K562 (cell line): ENCODE data around the gene VGF. TPM values are rescaled to one million over a fixed set of nuclear protein-coding genes. Genes with fewer than 3 reads are reported as not detected.
A peak's percentile ranks its signal among the peaks of the same experiment; 100 is the strongest.

Source experiments
- CBFA2T3 ChIP-seq: fragments of 450-650 bp; IDR thresholded peaks from 2 replicates; pipeline ENCODE4 v1.6.1; 2017
- CTBP1 ChIP-seq: fragments of 450-650 bp; IDR thresholded peaks from 2 replicates; pipeline ENCODE4 v1.6.1; 2016; ENCODE audit warnings: borderline replicate concordance
- EGR1 ChIP-seq: fragments of 450-650 bp; conservative IDR thresholded peaks from 2 replicates; pipeline ENCODE4 v1.6.1; 2017; ENCODE audit warnings: mild to moderate bottlenecking
- EP400 ChIP-seq: fragments of 450-650 bp; IDR thresholded peaks from 2 replicates; pipeline ENCODE4 v1.6.1; 2017; ENCODE audit warnings: antibody characterized with exemption, mild to moderate bottlenecking, moderate library complexity
- FOXA3 ChIP-seq, 2 experiments: fragments of 450-650 bp in 1 of 2; sonication (generic) in 1 of 2; formaldehyde crosslinking; IDR thresholded peaks in 1 of 2; conservative IDR thresholded peaks in 1 of 2; 2 replicates each; pipeline versions ENCODE4 v1.4.0 to v1.8.0; 2020 to 2022; ENCODE audit warnings: mild to moderate bottlenecking in 2 of 2, missing genetic modification reagents in 1 of 2
- HEY1 ChIP-seq: fragments of 250-450 bp; sonication (Bioruptor Pico); IDR thresholded peaks from 2 replicates; pipeline ENCODE4 v1.5.0; 2020; ENCODE audit warnings: mild to moderate bottlenecking, moderate library complexity, borderline replicate concordance
- ILF3 ChIP-seq: fragments of 450-650 bp; IDR thresholded peaks from 2 replicates; pipeline ENCODE4 v1.6.1; 2018; ENCODE audit warnings: antibody characterized with exemption, mild to moderate bottlenecking, moderate library complexity, borderline replicate concordance
- KDM5B ChIP-seq: fragments of 200-600 bp; sonication (generic); IDR thresholded peaks from 2 replicates; pipeline ENCODE4 v1.6.1; 2012; ENCODE audit warnings: low read depth, mild to moderate bottlenecking, moderate library complexity, low read length, control low read depth, inconsistent platforms; ENCODE audit not compliant: insufficient replicate concordance
- ZNF165 ChIP-seq: fragments of 250-450 bp; sonication (Bioruptor Pico); IDR thresholded peaks from 2 replicates; pipeline ENCODE4 v1.4.0; 2020; ENCODE audit warnings: borderline replicate concordance
- ZNF23 ChIP-seq: fragments of 250-450 bp; sonication (Bioruptor Pico); IDR thresholded peaks from 2 replicates; pipeline ENCODE4 v1.4.0; 2020; ENCODE audit warnings: mild to moderate bottlenecking
- ZNF707 ChIP-seq: fragments of 250-450 bp; sonication (Bioruptor Pico); conservative IDR thresholded peaks from 2 replicates; pipeline ENCODE4 v1.8.0; 2022; ENCODE audit warnings: inconsistent platforms, mild to moderate bottlenecking, moderate library complexity
- polyA plus RNA-seq, 8 experiments: library from polyadenylated mRNA; depleted of rRNA in 4 of 8; stranded (reverse) in 5 of 8; unstranded in 3 of 8; fragments of >200 nt; fragmentation: Nextera tagmentation in 2 of 8; fragmentation: Illumina TruSeq in 1 of 8; extraction: Ambion mirVana in 2 of 8; extraction: Trizol in 1 of 8; gene quantifications; 2 replicates each; pipeline versions ENCODE4 v1.2.1 to v1.2.3, GENCODE V29; 2011 to 2014; ENCODE audit warnings: inconsistent platforms in 1 of 8, missing spikeins in 1 of 8
- total RNA-seq, 7 experiments: library from RNA; depleted of rRNA in 6 of 7; stranded (reverse); fragments of >200 nt in 6 of 7; fragmentation: Illumina TruSeq in 2 of 7; extraction: Trizol in 2 of 7; gene quantifications; 2 replicates each; pipeline versions ENCODE4 v1.2.1 to v1.2.3, GENCODE V29; 2011 to 2021; ENCODE audit warnings: low replicate concordance in 1 of 7
- TF ChIP-seq, protein P1 (sequence below), 2 experiments: fragments of 450-650 bp in 1 of 2; sonication (generic) in 1 of 2; formaldehyde crosslinking; conservative IDR thresholded peaks; 2 replicates each; pipeline versions ENCODE4 v1.4.0 to v1.8.1; 2020 to 2022; ENCODE audit warnings: mild to moderate bottlenecking in 1 of 2, missing genetic modification reagents in 1 of 2
- TF ChIP-seq, protein P2 (sequence below): fragments of 450-650 bp; IDR thresholded peaks from 2 replicates; pipeline ENCODE4 v1.6.1; 2016; ENCODE audit warnings: antibody characterized with exemption
- TF ChIP-seq, protein P3 (sequence below): IDR thresholded peaks from 3 replicates; pipeline ENCODE4 v1.6.1; 2011; ENCODE audit warnings: borderline replicate concordance, mild to moderate bottlenecking; ENCODE audit not compliant: insufficient read length, insufficient read depth
- TF ChIP-seq, protein P4 (sequence below): fragments of 250-450 bp; sonication (Bioruptor Pico); IDR thresholded peaks from 2 replicates; pipeline ENCODE4 v1.9.0; 2021; ENCODE audit warnings: mild to moderate bottlenecking, inconsistent platforms
- TF ChIP-seq, protein P5 (sequence below): sonication (generic); formaldehyde crosslinking; IDR thresholded peaks from 2 replicates; pipeline ENCODE4 v1.8.0; 2023; ENCODE audit warnings: missing genetic modification reagents, mild to moderate bottlenecking, borderline replicate concordance

The VGF gene
- total and polyA plus RNA-seq, 9 of the 15 experiments (the other 6 are each of a cell fraction or from before 2014, with no cell fraction given): 0.03 to 5.7 (median 0.34) TPM

DNA sequence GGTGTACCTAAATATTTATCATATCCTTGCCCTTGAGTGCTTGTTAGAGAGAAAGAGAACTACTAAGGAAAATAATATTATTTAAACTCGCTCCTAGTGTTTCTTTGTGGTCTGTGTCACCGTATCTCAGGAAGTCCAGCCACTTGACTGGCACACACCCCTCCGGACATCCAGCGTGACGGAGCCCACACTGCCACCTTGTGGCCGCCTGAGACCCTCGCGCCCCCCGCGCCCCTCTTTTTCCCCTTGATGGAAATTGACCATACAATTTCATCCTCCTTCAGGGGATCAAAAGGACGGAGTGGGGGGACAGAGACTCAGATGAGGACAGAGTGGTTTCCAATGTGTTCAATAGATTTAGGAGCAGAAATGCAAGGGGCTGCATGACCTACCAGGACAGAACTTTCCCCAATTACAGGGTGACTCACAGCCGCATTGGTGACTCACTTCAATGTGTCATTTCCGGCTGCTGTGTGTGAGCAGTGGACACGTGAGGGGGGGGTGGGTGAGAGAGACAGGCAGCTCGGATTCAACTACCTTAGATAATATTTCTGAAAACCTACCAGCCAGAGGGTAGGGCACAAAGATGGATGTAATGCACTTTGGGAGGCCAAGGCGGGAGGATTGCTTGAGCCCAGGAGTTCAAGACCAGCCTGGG is 27.0 kb downstream of the VGF start (continued):
- TF ChIP-seq ZNF23 (CRISPR knock-in tag): no peak
- TF ChIP-seq FOXA3 (CRISPR knock-in tag; conservative IDR thresholded peaks at IDR 0.05 in 1 of 2, IDR thresholded peaks at IDR 0.05 in 1 of 2): no peak
- TF ChIP-seq ZNF165 (CRISPR knock-in tag): no peak
- 0 out of 2 replicates have a peak, but pooled peaks have one; percentile 43 for TF ChIP-seq HEY1 (CRISPR knock-in tag)
- TF ChIP-seq, protein P1, sequence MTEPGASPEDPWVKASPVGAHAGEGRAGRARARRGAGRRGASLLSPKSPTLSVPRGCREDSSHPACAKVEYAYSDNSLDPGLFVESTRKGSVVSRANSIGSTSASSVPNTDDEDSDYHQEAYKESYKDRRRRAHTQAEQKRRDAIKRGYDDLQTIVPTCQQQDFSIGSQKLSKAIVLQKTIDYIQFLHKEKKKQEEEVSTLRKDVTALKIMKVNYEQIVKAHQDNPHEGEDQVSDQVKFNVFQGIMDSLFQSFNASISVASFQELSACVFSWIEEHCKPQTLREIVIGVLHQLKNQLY (CRISPR knock-in tag; conservative IDR thresholded peaks at IDR 0.05): no peak
- TF ChIP-seq ILF3: no peak
- TF ChIP-seq, protein P2, sequence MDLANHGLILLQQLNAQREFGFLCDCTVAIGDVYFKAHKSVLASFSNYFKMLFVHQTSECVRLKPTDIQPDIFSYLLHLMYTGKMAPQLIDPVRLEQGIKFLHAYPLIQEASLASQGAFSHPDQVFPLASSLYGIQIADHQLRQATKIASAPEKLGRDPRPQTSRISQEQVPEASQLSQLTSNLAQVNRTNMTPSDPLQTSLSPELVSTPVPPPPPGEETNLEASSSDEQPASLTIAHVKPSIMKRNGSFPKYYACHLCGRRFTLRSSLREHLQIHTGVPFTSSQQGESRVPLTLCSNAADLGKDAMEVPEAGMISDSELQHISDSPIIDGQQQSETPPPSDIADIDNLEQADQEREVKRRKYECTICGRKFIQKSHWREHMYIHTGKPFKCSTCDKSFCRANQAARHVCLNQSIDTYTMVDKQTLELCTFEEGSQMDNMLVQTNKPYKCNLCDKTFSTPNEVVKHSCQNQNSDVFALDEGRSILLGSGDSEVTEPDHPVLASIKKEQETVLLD: peak; percentile 90
- TF ChIP-seq KDM5B: no peak
- TF ChIP-seq, protein P3, sequence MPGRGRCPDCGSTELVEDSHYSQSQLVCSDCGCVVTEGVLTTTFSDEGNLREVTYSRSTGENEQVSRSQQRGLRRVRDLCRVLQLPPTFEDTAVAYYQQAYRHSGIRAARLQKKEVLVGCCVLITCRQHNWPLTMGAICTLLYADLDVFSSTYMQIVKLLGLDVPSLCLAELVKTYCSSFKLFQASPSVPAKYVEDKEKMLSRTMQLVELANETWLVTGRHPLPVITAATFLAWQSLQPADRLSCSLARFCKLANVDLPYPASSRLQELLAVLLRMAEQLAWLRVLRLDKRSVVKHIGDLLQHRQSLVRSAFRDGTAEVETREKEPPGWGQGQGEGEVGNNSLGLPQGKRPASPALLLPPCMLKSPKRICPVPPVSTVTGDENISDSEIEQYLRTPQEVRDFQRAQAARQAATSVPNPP: no peak
- TF ChIP-seq CTBP1: peak; percentile 89
- TF ChIP-seq, protein P4, sequence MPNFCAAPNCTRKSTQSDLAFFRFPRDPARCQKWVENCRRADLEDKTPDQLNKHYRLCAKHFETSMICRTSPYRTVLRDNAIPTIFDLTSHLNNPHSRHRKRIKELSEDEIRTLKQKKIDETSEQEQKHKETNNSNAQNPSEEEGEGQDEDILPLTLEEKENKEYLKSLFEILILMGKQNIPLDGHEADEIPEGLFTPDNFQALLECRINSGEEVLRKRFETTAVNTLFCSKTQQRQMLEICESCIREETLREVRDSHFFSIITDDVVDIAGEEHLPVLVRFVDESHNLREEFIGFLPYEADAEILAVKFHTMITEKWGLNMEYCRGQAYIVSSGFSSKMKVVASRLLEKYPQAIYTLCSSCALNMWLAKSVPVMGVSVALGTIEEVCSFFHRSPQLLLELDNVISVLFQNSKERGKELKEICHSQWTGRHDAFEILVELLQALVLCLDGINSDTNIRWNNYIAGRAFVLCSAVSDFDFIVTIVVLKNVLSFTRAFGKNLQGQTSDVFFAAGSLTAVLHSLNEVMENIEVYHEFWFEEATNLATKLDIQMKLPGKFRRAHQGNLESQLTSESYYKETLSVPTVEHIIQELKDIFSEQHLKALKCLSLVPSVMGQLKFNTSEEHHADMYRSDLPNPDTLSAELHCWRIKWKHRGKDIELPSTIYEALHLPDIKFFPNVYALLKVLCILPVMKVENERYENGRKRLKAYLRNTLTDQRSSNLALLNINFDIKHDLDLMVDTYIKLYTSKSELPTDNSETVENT: no peak
- peak; percentile 93 for TF ChIP-seq EP400
- TF ChIP-seq, protein P5, sequence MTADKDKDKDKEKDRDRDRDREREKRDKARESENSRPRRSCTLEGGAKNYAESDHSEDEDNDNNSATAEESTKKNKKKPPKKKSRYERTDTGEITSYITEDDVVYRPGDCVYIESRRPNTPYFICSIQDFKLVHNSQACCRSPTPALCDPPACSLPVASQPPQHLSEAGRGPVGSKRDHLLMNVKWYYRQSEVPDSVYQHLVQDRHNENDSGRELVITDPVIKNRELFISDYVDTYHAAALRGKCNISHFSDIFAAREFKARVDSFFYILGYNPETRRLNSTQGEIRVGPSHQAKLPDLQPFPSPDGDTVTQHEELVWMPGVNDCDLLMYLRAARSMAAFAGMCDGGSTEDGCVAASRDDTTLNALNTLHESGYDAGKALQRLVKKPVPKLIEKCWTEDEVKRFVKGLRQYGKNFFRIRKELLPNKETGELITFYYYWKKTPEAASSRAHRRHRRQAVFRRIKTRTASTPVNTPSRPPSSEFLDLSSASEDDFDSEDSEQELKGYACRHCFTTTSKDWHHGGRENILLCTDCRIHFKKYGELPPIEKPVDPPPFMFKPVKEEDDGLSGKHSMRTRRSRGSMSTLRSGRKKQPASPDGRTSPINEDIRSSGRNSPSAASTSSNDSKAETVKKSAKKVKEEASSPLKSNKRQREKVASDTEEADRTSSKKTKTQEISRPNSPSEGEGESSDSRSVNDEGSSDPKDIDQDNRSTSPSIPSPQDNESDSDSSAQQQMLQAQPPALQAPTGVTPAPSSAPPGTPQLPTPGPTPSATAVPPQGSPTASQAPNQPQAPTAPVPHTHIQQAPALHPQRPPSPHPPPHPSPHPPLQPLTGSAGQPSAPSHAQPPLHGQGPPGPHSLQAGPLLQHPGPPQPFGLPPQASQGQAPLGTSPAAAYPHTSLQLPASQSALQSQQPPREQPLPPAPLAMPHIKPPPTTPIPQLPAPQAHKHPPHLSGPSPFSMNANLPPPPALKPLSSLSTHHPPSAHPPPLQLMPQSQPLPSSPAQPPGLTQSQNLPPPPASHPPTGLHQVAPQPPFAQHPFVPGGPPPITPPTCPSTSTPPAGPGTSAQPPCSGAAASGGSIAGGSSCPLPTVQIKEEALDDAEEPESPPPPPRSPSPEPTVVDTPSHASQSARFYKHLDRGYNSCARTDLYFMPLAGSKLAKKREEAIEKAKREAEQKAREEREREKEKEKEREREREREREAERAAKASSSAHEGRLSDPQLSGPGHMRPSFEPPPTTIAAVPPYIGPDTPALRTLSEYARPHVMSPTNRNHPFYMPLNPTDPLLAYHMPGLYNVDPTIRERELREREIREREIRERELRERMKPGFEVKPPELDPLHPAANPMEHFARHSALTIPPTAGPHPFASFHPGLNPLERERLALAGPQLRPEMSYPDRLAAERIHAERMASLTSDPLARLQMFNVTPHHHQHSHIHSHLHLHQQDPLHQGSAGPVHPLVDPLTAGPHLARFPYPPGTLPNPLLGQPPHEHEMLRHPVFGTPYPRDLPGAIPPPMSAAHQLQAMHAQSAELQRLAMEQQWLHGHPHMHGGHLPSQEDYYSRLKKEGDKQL (CRISPR knock-in tag): no peak
- TF ChIP-seq CBFA2T3: peak; percentile 68
- no peak for TF ChIP-seq ZNF707 (CRISPR knock-in tag)
- TF ChIP-seq EGR1: peak; percentile 76
